H9 (cell line): ENCODE results near the gene PLEKHA8. TPM values are rescaled to one million over a fixed set of nuclear protein-coding genes. Genes with fewer than 3 reads are reported as not detected.
A peak's percentile ranks its signal among the peaks of the same experiment; 100 is the strongest.

Source experiments
- DNase-seq: peaks from one replicate; pipeline ENCODE4 v3.0.0-alpha.2; 2017
- H2AFZ ChIP-seq: one replicate; pipeline ENCODE4 v1.6.1; 2013; ENCODE audit warnings: mild to moderate bottlenecking, low read length, control low read depth, moderate library complexity
- H2AK5ac ChIP-seq: 2 replicates; pipeline ENCODE4 v1.6.1; 2013; ENCODE audit warnings: low read length, control low read depth, mixed read lengths; ENCODE audit not compliant: insufficient read length
- H2BK120ac ChIP-seq: one replicate; pipeline ENCODE4 v1.6.1; 2013; ENCODE audit warnings: low read depth, mild to moderate bottlenecking, low read length, control low read depth, inconsistent platforms; ENCODE audit not compliant: poor library complexity, severe bottlenecking
- H2BK12ac ChIP-seq: 2 replicates; pipeline ENCODE4 v1.6.1; 2013; ENCODE audit warnings: low read length, control low read depth, mixed read lengths, low read depth; ENCODE audit not compliant: insufficient read length
- H2BK15ac ChIP-seq: 2 replicates; pipeline ENCODE4 v1.6.1; 2013; ENCODE audit warnings: low read depth, low read length, control low read depth
- H2BK20ac ChIP-seq: one replicate; pipeline ENCODE4 v1.6.1; 2013; ENCODE audit warnings: low read depth, mild to moderate bottlenecking, low read length, control low read depth, inconsistent platforms; ENCODE audit not compliant: poor library complexity, severe bottlenecking
- H2BK5ac ChIP-seq: 2 replicates; pipeline ENCODE4 v1.6.1; 2013; ENCODE audit warnings: low read length, control low read depth, mixed read lengths; ENCODE audit not compliant: insufficient read length
- H3K14ac ChIP-seq: 2 replicates; pipeline ENCODE4 v1.6.1; 2013; ENCODE audit warnings: low read length, control low read depth; ENCODE audit not compliant: insufficient read depth
- H3K18ac ChIP-seq: 2 replicates; pipeline ENCODE4 v1.6.1; 2013; ENCODE audit warnings: low read depth, mild to moderate bottlenecking, mixed read lengths, low read length, control low read depth; ENCODE audit not compliant: insufficient read length
- H3K23ac ChIP-seq: 2 replicates; pipeline ENCODE4 v1.6.1; 2013; ENCODE audit warnings: low read length, control low read depth, mixed read lengths, low read depth; ENCODE audit not compliant: insufficient read length
- H3K23me2 ChIP-seq: 2 replicates; pipeline ENCODE4 v1.6.1; 2013; ENCODE audit warnings: low read depth, mild to moderate bottlenecking, mixed read lengths, low read length, control low read depth; ENCODE audit not compliant: insufficient read length, poor library complexity, severe bottlenecking
- H3K27ac ChIP-seq: 2 replicates; pipeline ENCODE4 v1.5.1; 2013; ENCODE audit warnings: low read length, control low read depth, mixed read lengths, low read depth; ENCODE audit not compliant: insufficient read length
- H3K27me3 ChIP-seq: 2 replicates; pipeline ENCODE4 v1.6.1; 2013; ENCODE audit warnings: low read length, control low read depth, inconsistent platforms; ENCODE audit not compliant: insufficient read depth
- H3K4ac ChIP-seq: 2 replicates; pipeline ENCODE4 v1.6.1; 2013; ENCODE audit warnings: low read depth, mild to moderate bottlenecking, control low read depth, inconsistent platforms, low read length, moderate library complexity
- H3K4me1 ChIP-seq: 2 replicates; pipeline ENCODE4 v1.6.1; 2013; ENCODE audit warnings: low read length, control low read depth, inconsistent platforms; ENCODE audit not compliant: insufficient read depth
- H3K4me2 ChIP-seq: 2 replicates; pipeline ENCODE4 v1.6.1; 2013; ENCODE audit warnings: low read length, control low read depth, mixed read lengths; ENCODE audit not compliant: insufficient read length, insufficient read depth
- H3K56ac ChIP-seq: 2 replicates; pipeline ENCODE4 v1.6.1; 2013; ENCODE audit warnings: low read depth, mild to moderate bottlenecking, mixed read lengths, low read length, control low read depth; ENCODE audit not compliant: insufficient read length
- H3K79me1 ChIP-seq: 2 replicates; pipeline ENCODE4 v1.6.1; 2013; ENCODE audit warnings: low read depth, mild to moderate bottlenecking, moderate library complexity, low read length, control low read depth, inconsistent platforms; ENCODE audit not compliant: insufficient read depth, poor library complexity, severe bottlenecking
- H3K79me2 ChIP-seq: 2 replicates; pipeline ENCODE4 v1.6.1; 2013; ENCODE audit warnings: low read length, control low read depth, inconsistent platforms; ENCODE audit not compliant: insufficient read depth
- H3K9ac ChIP-seq: 2 replicates; pipeline ENCODE4 v1.6.1; 2013; ENCODE audit warnings: low read length, control low read depth, mixed read lengths; ENCODE audit not compliant: insufficient read length; ENCODE audit errors: extremely low read depth
- H3K9me3 ChIP-seq: one replicate; pipeline ENCODE4 v1.6.1; 2013; ENCODE audit warnings: low read depth, low read length, inconsistent platforms; ENCODE audit not compliant: control insufficient read depth
- H3T11ph ChIP-seq: one replicate; pipeline ENCODE4 v1.6.1; 2013; ENCODE audit warnings: mild to moderate bottlenecking, low read length, control low read depth, inconsistent platforms
- H4K20me1 ChIP-seq: one replicate; pipeline ENCODE4 v1.6.1; 2013; ENCODE audit not compliant: control insufficient read depth, insufficient read length, insufficient read depth
- H4K5ac ChIP-seq: 2 replicates; pipeline ENCODE4 v1.6.1; 2013; ENCODE audit warnings: low read depth, mild to moderate bottlenecking, mixed read lengths, low read length, control low read depth; ENCODE audit not compliant: insufficient read length
- H4K8ac ChIP-seq: replicated peaks from 2 replicates; pipeline ENCODE4 v1.6.1; 2013; ENCODE audit warnings: low read length, control low read depth, mixed read lengths, low read depth; ENCODE audit not compliant: insufficient read length
- H4K91ac ChIP-seq: 2 replicates; pipeline ENCODE4 v1.6.1; 2013; ENCODE audit warnings: low read depth, mild to moderate bottlenecking, moderate library complexity, mixed read lengths, low read length, control low read depth; ENCODE audit not compliant: insufficient read length
- H3K27ac Mint-ChIP-seq, 3 experiments: 2 replicates in 2 of 3; 3 replicates in 1 of 3; pipeline ENCODE4 v1.8.0; 2020 to 2021; ENCODE audit warnings: mixed read lengths in 3 of 3, mild to moderate bottlenecking in 1 of 3, moderate library complexity in 1 of 3
- H3K27me3 Mint-ChIP-seq: 2 replicates; pipeline ENCODE4 v1.8.0; 2021; ENCODE audit warnings: low read depth, mild to moderate bottlenecking, moderate library complexity, mixed read lengths
- H3K36me3 Mint-ChIP-seq, 3 experiments: 2 replicates in 2 of 3; 3 replicates in 1 of 3; pipeline ENCODE4 v1.8.0; 2020 to 2021; ENCODE audit warnings: low read depth in 3 of 3, mixed read lengths in 3 of 3; ENCODE audit not compliant: insufficient read depth in 1 of 3
- H3K4me1 Mint-ChIP-seq, 2 experiments: 2 replicates each; pipeline ENCODE4 v1.8.0; 2020; ENCODE audit warnings: mixed read lengths in 2 of 2
- H3K4me3 Mint-ChIP-seq, 2 experiments: 2 replicates in 1 of 2; 3 replicates in 1 of 2; pipeline ENCODE4 v1.8.0; 2020 to 2021; ENCODE audit warnings: mild to moderate bottlenecking in 2 of 2, mixed read lengths in 2 of 2, moderate library complexity in 1 of 2
- H3K9me3 Mint-ChIP-seq, 2 experiments: 2 replicates in 1 of 2; 3 replicates in 1 of 2; pipeline ENCODE4 v1.8.0; 2020; ENCODE audit warnings: mild to moderate bottlenecking in 2 of 2, mixed read lengths in 2 of 2, moderate library complexity in 1 of 2
- CTCF ChIP-seq: fragments of 200-600 bp; sonication (generic); conservative IDR thresholded peaks from 3 replicates; pipeline ENCODE4 v1.8.0; 2021; ENCODE audit warnings: antibody characterized with exemption, mild to moderate bottlenecking
- WGBS: extraction: QIAGEN DNeasy Blood & Tissue Kit; methylation state at CpG from one replicate; pipeline ENCODE4 v1.1.7; 2013; ENCODE audit warnings: missing lambda C conversion rate, low lambda C conversion rate, mixed read lengths; ENCODE audit not compliant: insufficient read length; ENCODE audit errors: extremely low coverage; 5-methylcytosine and 5-hydroxymethylcytosine counted together
- total RNA-seq: library from RNA; stranded (reverse); gene quantifications from 2 replicates; pipeline ENCODE4 v1.2.1, GENCODE V29; 2021

Gene PLEKHA8
- total RNA-seq, 1 experiment from 2014 or later, result 37.0 TPM

DNA sequence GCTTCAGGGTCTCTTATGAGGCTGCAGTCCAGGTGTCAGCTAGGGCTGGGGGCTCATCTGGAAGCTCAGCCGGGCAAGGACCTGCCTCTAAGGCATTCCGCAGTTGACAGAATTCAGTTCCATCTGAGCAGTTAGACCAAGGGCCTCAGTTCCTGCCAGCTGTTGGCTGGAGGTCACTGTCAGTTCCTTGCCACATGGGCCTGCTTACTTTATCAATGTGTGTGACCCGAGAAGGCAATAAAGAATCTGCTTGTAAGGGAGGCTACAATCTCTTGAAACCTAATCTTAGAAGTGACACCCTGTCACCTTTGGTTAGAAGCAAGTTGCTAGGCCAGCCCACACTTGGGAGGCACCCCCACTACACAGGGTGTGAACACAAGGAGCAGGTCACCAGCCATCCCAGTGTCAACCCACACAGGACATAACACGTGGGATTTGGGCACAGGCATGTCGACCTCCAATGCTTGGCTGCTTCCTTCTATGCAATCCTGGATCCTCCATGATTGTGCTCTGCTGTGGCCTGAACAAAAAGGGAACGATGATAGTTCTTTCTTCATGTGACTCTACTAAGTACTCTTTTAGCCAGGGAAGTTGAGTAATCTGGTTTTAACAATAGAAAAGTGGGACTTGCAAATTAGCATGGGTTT lies 148.4 kb downstream of the PLEKHA8 start:
- H3K23ac ChIP-seq, result no peak overlapping the region
- no peak for DNase-seq
- no peak overlapping the region for H3K4me2 ChIP-seq
- no peak overlapping the region for H2AK5ac ChIP-seq
- Mint-ChIP-seq H3K27ac (no peak overlapping the region), H3K27me3 (no peaks in the 10 kb centered on the region), H3K9me3 (no peaks in the 10 kb centered on the region), H3K4me1 (peaks cover 7 to 12% of the 10 kb centered on the region in 2 experiments), H3K36me3 (no peaks in the 10 kb centered on the region; a peak in 1 of 7 replicates), H3K4me3 (no peak overlapping the region)
- no peak overlapping the region for H3T11ph ChIP-seq
- H3K27me3 ChIP-seq, result no peaks in the 10 kb centered on the region
- no peak overlapping the region for H3K9ac ChIP-seq
- no peak overlapping the region for H3K27ac ChIP-seq
- H2BK120ac ChIP-seq, result no peak overlapping the region
- no peak overlapping the region for H3K56ac ChIP-seq
- TF ChIP-seq CTCF, result no peak
- H3K18ac ChIP-seq, result peak overlapping the region; percentile 34
- H3K79me2 ChIP-seq, result no peaks in the 10 kb centered on the region
- H4K91ac ChIP-seq, result no peak overlapping the region
- WGBS, result no CpG with 5 or more reads among the region's 6 CpGs
- no peak overlapping the region for H4K5ac ChIP-seq
- H2BK15ac ChIP-seq, result no peak overlapping the region
- H2BK20ac ChIP-seq, result no peak overlapping the region
- no peaks in the 10 kb centered on the region for H3K23me2 ChIP-seq
- H3K14ac ChIP-seq, result no peak overlapping the region
- no peaks in the 10 kb centered on the region for H3K4me1 ChIP-seq
- no peaks in the 10 kb centered on the region for H3K9me3 ChIP-seq
- H3K79me1 ChIP-seq, result no peaks in the 10 kb centered on the region
- no peak overlapping the region for H4K8ac ChIP-seq
- H2BK12ac ChIP-seq, result no peak overlapping the region
- H4K20me1 ChIP-seq, result no peaks in the 10 kb centered on the region
- H2AFZ ChIP-seq, result no peak overlapping the region
- H2BK5ac ChIP-seq, result no peak overlapping the region
- no peak overlapping the region for H3K4ac ChIP-seq
